HCT116 (cell line): ENCODE results near the gene GRIK3.

Experiments used
- CEBPB ChIP-seq: IDR thresholded peaks from 2 replicates; pipeline ENCODE4 v1.6.1; 2012; ENCODE audit warnings: low read depth
- FOSL1 ChIP-seq: IDR thresholded peaks from 2 replicates; pipeline ENCODE4 v1.6.1; 2012; ENCODE audit warnings: low read depth
- POLR2AphosphoS5 ChIP-seq: IDR thresholded peaks from 2 replicates; pipeline ENCODE4 v1.6.1; 2011; ENCODE audit warnings: mild to moderate bottlenecking, low read depth, low read length, moderate library complexity
- RAD21 ChIP-seq: IDR thresholded peaks from 2 replicates; pipeline ENCODE4 v1.6.1; 2012; ENCODE audit warnings: low read depth, mild to moderate bottlenecking
- SIN3A ChIP-seq: IDR thresholded peaks from 2 replicates; pipeline ENCODE4 v1.6.1; 2012; ENCODE audit warnings: low read depth
- SP1 ChIP-seq: IDR thresholded peaks from 2 replicates; pipeline ENCODE4 v1.6.1; 2012; ENCODE audit warnings: low read depth
- TF ChIP-seq, protein P1 (sequence below), 3 experiments: fragments of 200-600 bp in 1 of 3; sonication (generic) in 1 of 3; IDR thresholded peaks in 2 of 3; conservative IDR thresholded peaks in 1 of 3; 2 replicates each; pipeline ENCODE4 v1.5.1; 2012 to 2017; ENCODE audit warnings: low read depth in 2 of 3, low read length in 2 of 3, antibody characterized with exemption in 1 of 3, borderline replicate concordance in 1 of 3, control low read depth in 1 of 3, mild to moderate bottlenecking in 1 of 3, mixed read lengths in 1 of 3, mixed run types in 1 of 3, moderate library complexity in 1 of 3; ENCODE audit not compliant: insufficient read depth in 1 of 3
- TF ChIP-seq, protein P2 (sequence below): IDR thresholded peaks from 2 replicates; pipeline ENCODE4 v1.6.1; 2012

DNA sequence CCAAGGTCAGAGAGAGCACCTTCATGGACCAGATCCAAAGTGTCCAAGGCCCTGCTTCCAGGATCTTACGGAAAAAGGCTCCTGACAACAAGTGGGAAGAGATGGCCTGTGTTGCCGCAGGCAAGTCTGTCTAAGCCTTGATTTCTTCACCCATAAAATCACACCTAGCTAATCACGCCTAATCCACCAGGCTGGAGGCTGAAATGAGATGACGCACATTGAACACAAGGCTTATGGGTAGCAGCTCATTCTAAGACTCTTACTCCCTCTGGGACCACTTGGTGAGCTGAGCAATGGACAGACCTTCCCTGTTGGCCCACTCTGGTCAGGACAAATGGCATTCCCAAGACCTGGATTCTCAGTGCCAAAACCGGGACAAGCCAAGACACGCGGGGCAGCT, 38.2 kb downstream of the GRIK3 start:
- TF ChIP-seq RAD21 (no peak), SIN3A (no peak), POLR2AphosphoS5 (no peak), SP1 (no peak), FOSL1 (no peak), CEBPB (no peak)
- TF ChIP-seq, protein P1, sequence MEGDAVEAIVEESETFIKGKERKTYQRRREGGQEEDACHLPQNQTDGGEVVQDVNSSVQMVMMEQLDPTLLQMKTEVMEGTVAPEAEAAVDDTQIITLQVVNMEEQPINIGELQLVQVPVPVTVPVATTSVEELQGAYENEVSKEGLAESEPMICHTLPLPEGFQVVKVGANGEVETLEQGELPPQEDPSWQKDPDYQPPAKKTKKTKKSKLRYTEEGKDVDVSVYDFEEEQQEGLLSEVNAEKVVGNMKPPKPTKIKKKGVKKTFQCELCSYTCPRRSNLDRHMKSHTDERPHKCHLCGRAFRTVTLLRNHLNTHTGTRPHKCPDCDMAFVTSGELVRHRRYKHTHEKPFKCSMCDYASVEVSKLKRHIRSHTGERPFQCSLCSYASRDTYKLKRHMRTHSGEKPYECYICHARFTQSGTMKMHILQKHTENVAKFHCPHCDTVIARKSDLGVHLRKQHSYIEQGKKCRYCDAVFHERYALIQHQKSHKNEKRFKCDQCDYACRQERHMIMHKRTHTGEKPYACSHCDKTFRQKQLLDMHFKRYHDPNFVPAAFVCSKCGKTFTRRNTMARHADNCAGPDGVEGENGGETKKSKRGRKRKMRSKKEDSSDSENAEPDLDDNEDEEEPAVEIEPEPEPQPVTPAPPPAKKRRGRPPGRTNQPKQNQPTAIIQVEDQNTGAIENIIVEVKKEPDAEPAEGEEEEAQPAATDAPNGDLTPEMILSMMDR (IDR thresholded peaks at IDR 0.05 in 2 of 3, conservative IDR thresholded peaks at IDR 0.05 in 1 of 3; ENCODE audit: borderline replicate concordance in 1 of 3, insufficient read depth in 1 of 3, low read depth in 2 of 3, low read length in 2 of 3) = no peak
- TF ChIP-seq, protein P2, sequence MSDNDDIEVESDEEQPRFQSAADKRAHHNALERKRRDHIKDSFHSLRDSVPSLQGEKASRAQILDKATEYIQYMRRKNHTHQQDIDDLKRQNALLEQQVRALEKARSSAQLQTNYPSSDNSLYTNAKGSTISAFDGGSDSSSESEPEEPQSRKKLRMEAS = no peak
